Measurements from ENCODE around the gene MIDN.

MIDN gene

GRCh38 chr19:1283207-1283916, 35.0 kb downstream of the MIDN start:
- DNase-seq (ENCODE audit: low read depth): no peak

GRCh38 chr19:1283917-1284292, 35.5 kb downstream of the MIDN start:
- DNase-seq (ENCODE audit: low read depth): no peak

- no peak for DNase-seq (ENCODE audit: low read depth)
Observed at GRCh38 chr19:1284293-1284978, 36.1 kb downstream of the MIDN start.

- no peak for DNase-seq (ENCODE audit: low read depth)
Observed at GRCh38 chr19:1284979-1285736, 36.8 kb downstream of the MIDN start.

DNA sequence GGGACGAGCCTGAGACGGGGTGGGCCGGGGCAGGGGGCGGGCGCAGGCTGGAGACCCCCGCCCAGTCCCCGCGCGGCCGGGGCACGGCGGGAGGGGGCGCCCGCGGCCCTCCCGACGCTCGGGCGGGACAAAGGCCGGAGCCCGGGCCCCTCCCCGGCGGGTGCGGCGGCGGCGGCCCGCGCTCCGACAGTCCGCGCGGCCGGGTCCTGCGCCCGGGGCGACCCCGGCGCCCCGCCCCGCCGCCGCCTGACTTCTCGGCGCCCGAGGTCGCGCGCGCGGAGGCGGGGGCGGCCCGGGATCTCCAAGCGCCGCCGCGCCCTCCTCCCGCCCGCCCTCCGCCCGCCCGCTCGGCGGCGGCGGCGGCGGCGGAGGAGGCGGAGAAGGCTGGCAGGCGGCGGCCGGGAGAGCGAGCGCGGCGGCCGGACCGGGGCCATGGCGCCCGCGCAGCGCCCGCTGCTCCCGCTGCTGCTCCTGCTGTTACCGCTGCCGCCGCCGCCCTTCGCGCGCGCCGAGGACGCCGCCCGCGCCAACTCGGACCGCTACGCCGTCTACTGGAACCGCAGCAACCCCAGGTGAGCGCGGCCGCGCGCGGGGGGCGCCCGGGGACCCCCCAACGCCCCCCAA, 37.5 kb downstream of the MIDN start, which contains the start of gene EFNA2:
Gene EFNA2, plus strand, starts transcription at position 137 of the 624 bp plus-strand sequence. Its CDS starts 296 bp downstream, at position 433.
- no peak for DNase-seq (ENCODE audit: low read depth)

DNA sequence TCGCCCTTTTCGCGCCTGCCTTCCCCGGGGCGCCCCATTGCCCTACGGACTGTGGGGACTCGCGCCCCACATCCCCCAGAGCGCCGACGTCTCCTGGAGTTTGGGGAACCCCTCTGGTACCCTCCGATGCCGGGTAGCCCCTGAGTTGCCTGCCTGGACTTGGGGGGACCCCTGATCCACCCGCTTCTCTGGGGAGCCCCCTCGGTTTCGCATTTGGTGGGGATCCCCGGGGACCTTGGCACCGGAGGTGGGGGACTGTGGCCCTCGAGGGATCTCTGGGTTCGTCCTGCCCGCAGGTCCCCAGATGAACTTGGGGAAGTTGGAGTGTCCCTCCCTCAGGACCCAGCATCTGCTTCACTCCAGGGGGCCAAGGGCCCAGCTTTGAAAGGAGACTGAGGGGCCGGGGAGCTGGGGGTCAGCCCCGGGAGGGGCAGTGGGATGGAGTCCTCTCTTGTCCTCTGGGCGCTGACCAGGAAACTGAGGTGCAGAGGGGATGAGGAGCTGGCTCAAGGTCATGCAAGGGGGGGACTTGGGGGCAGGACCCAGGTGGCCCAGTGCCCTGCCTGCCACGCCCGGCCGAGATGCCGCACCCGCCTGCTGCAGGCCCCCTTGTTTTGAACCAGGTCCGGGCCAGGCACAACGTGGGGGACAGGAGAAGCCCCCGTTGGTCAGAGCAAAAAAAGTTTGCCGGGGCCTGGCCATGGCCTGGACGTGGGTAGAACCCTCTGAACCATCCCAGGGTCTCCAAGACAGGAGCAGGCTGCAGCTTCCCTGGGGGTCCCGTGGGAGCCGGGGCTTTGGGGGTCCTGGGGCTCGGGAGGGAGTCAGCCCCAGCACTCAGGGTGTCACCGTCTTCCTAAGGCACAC, 38.3 kb downstream of the MIDN start:
- no peak for DNase-seq (ENCODE audit: low read depth)

DNA sequence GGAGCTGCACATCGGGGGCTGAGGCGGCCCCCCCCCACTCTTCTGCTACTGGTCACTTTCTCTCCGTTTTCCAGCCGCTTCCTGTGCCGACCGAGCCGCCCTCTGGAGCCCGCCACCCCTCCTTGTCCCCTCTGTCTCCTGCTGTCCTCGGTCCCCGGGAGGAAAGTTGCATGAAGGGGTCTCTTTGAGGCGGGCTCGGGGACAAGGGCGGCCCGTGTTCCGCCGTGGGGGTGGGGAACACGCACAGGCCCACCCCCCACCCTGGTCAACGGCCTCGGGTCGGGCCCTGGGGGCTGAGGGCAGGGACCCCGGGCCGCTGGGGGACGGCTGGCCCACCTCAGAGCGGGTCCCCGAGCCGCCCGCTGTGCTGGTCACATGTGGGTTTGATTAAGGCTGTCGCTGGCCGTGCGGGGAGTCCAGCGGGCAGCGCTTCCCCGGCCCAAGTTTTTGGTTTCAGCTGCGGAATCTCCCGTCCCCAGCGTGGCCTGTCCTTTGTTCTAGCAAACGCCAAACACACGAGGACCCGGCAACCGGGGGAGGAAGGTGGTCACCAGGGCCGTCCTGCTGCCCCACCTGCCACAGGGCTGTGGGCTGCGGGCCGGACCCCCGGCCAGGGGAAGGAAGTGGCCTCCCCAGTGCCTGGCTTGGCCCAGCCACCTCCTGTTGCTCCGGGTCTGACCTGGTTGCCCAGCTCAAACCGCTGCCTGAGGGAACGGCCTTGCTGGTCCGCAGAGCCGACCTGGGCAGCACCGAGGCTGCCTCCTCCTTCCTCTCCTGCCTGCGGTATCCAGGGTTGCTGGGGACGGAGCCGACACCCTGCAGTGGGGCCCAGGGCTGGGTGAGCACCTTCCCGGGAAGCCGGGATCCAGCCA, 39.2 kb downstream of the MIDN start:
- DNase-seq (ENCODE audit: low read depth): no peak

DNA sequence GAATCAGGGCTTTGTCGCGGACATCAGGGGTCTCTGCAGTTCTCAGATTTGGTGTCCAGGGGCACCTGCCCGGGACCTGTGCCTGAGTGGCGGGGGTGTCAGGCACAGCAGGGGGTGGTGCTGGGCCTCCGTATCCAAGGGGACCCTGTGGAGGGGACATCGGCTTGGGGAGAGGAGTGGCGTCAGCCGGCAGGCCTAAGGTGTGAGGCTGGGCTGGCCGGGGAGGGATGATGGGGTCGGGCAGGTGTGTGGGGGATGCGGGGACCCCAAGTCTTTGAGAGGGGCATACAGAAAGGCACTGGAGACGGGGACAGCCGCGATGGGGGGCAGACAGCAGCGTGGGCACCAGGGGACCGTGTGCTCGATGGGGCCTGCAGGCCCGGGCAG, 39.8 kb downstream of the MIDN start:
- no peak for DNase-seq (ENCODE audit: low read depth)

- DNase-seq (ENCODE audit: low read depth): no peak
Observed at GRCh38 chr19:1288833-1289685, 40.7 kb downstream of the MIDN start.

- DNase-seq (ENCODE audit: low read depth): no peak
Observed at GRCh38 chr19:1289686-1290025, 41.3 kb downstream of the MIDN start.

DNA sequence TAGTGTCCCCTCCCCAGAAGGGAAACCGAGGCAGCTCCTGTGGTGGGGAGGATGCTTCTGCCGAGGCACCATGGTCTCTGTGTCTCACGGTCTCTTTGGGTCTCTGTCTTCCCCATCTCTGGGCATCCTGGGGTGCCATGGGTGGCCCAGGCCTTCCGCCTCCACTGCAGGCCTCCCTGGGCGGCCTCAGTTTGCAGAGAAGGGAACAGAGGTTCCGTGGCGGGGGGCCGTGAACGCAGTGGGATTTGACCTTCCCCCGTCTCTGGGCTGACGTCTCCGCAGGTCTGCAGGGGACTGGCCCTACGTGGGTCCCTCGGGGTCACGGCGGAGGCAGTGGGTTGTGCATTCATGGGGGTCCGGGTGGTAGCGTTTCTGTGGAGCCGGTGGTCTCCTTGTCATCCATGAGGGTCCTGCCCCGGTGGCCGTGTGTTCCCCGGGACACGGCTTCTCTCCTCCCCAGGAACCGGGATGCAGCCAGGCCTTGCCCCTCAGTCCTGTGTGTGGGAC, 41.9 kb downstream of the MIDN start:
- DNase-seq (ENCODE audit: low read depth): no peak

- no peak for DNase-seq (ENCODE audit: low read depth)
Observed at GRCh38 chr19:1290703-1291651, 42.6 kb downstream of the MIDN start.

- no peak for DNase-seq (ENCODE audit: low read depth)
Observed at GRCh38 chr19:1291761-1292418, 43.5 kb downstream of the MIDN start.

DNA sequence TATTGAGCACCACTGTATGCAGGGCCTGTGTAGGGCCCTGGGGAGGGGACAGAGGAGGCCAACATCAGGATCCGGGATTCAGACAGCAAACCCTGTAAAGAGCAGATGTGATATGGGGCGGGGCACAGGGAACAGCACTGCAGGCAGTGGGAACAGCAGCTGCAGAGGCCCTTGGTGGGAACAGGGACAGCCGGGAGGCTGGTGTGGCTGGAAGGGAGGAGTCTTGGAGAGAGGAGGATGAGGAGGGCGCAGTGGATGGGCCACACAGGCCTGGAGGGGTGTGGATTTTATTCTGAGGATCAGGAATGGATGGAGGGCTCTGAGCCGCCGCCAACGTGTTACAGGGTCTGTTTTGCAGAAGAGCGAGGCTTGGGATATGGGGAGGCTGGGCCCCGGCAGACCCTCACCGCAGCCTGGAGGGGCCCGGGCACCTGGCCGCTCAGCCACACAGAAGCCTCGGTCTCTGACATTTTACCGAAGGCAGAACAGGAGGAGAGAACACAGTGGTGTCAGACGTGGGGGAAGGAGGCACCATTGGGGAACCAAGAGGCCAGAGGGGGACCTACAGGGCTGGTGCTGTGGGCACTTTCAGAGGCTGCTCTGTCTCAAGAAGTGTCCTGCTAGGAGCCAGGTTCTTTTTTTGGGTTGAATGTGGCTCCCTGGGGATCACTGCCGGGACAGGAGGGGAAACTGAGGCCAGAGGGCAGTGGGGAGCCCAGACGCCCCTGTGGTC, 44.2 kb downstream of the MIDN start:
- no peak for DNase-seq (ENCODE audit: low read depth)

- DNase-seq (ENCODE audit: low read depth): no peak
Observed at GRCh38 chr19:1293782-1294604, 45.6 kb downstream of the MIDN start.

GRCh38 chr19:1294688-1295087, 46.3 kb downstream of the MIDN start:
- no peak for DNase-seq (ENCODE audit: low read depth)

Measured in stimulated activated CD8-positive, alpha-beta memory T cell treated with anti-CD3 and anti-CD28 coated beads, Interleukin-15, amount 100 ng/mL, for 24 hours (primary cell).